GM23338 (cell line): ENCODE measurements around the gene POU5F1. TPM values are rescaled to one million over a fixed set of nuclear protein-coding genes. Genes with fewer than 3 reads are reported as not detected.

Experiments
- ATAC-seq: fragments of 200-7000 bp; cut with Tn5 transposase; 3 replicates; pipeline ENCODE4 v1.9.1; 2020
- DNase-seq: peaks from one replicate; pipeline ENCODE4 v3.0.0-alpha.2; 2015; ENCODE audit warnings: low spot score
- H2AFZ ChIP-seq: fragments of 200-600 bp; sonication (generic); 2 replicates; pipeline ENCODE4 v1.8.0; 2016; ENCODE audit warnings: antibody characterized with exemption, mild to moderate bottlenecking, moderate library complexity
- H3F3A ChIP-seq: fragments of 200-600 bp; sonication (generic); replicated peaks from 2 replicates; pipeline ENCODE4 v1.8.0; 2017; ENCODE audit warnings: antibody characterized with exemption, mixed run types, low read depth
- H3K27ac ChIP-seq: fragments of 200-600 bp; sonication (generic); 2 replicates; pipeline ENCODE4 v1.6.1; 2016; ENCODE audit warnings: low read depth
- H3K27me3 ChIP-seq: fragments of 200-600 bp; sonication (generic); 2 replicates; pipeline ENCODE4 v1.8.0; 2016; ENCODE audit warnings: mild to moderate bottlenecking, mixed run types, moderate library complexity; ENCODE audit not compliant: insufficient read depth
- H3K36me3 ChIP-seq: fragments of 200-600 bp; sonication (generic); 2 replicates; pipeline ENCODE4 v1.8.0; 2016; ENCODE audit warnings: mild to moderate bottlenecking; ENCODE audit not compliant: insufficient read depth
- H3K4me1 ChIP-seq: fragments of 200-600 bp; sonication (generic); 2 replicates; pipeline ENCODE4 v1.8.0; 2016; ENCODE audit warnings: mild to moderate bottlenecking, moderate library complexity; ENCODE audit not compliant: insufficient read depth
- H3K4me2 ChIP-seq: fragments of 200-600 bp; sonication (generic); 2 replicates; pipeline ENCODE4 v1.7.1; 2017; ENCODE audit warnings: mixed run types
- H3K4me3 ChIP-seq: fragments of 200-600 bp; sonication (generic); 2 replicates; pipeline ENCODE4 v1.6.1; 2016; ENCODE audit warnings: mixed run types
- H3K79me2 ChIP-seq: fragments of 200-600 bp; sonication (generic); replicated peaks from 2 replicates; pipeline ENCODE4 v1.8.0; 2017; ENCODE audit warnings: mild to moderate bottlenecking; ENCODE audit not compliant: insufficient read depth
- H3K9me2 ChIP-seq: fragments of 200-600 bp; sonication (generic); 2 replicates; pipeline ENCODE4 v1.8.0; 2017; ENCODE audit not compliant: insufficient read depth
- H4K20me1 ChIP-seq: fragments of 200-600 bp; sonication (generic); replicated peaks from 2 replicates; pipeline ENCODE4 v1.8.0; 2017; ENCODE audit warnings: mild to moderate bottlenecking; ENCODE audit not compliant: insufficient read depth
- H3K27ac Mint-ChIP-seq: 2 replicates; pipeline ENCODE4 v1.8.0; 2020; ENCODE audit warnings: inconsistent platforms, mild to moderate bottlenecking, moderate library complexity, mixed read lengths
- H3K27me3 Mint-ChIP-seq: 3 replicates; pipeline ENCODE4 v1.8.0; 2022; ENCODE audit warnings: low read depth, mild to moderate bottlenecking, moderate library complexity, mixed read lengths, inconsistent platforms; ENCODE audit not compliant: insufficient read depth, poor library complexity
- H3K36me3 Mint-ChIP-seq: 3 replicates; pipeline ENCODE4 v1.8.0; 2021; ENCODE audit warnings: low read depth, mild to moderate bottlenecking, inconsistent platforms, moderate library complexity, mixed read lengths
- H3K4me1 Mint-ChIP-seq: 3 replicates; pipeline ENCODE4 v1.8.0; 2020; ENCODE audit warnings: mild to moderate bottlenecking, inconsistent platforms, mixed read lengths
- H3K4me3 Mint-ChIP-seq: 3 replicates; pipeline ENCODE4 v1.8.0; 2021; ENCODE audit warnings: moderate library complexity, mild to moderate bottlenecking, inconsistent platforms, mixed read lengths
- H3K9me3 Mint-ChIP-seq: 3 replicates; pipeline ENCODE4 v1.8.0; 2020; ENCODE audit warnings: moderate library complexity, mild to moderate bottlenecking, inconsistent platforms, mixed read lengths
- CREB1 ChIP-seq: fragments of 250-450 bp; sonication (Bioruptor Pico); IDR thresholded peaks from 2 replicates; pipeline ENCODE4 v1.5.0; 2020; ENCODE audit warnings: low read depth, mild to moderate bottlenecking, moderate library complexity
- CTCF ChIP-seq, 2 experiments: fragments of 200-600 bp in 1 of 2; sonication (generic) in 1 of 2; conservative IDR thresholded peaks; 2 replicates each; pipeline versions ENCODE4 v1.5.1 to v1.6.1; 2016 to 2017; ENCODE audit warnings: antibody characterized with exemption in 2 of 2, low read depth in 2 of 2, mild to moderate bottlenecking in 2 of 2, moderate library complexity in 1 of 2
- EZH2 ChIP-seq: fragments of 200-600 bp; sonication (generic); IDR thresholded peaks from one replicate; pipeline ENCODE4 v1.8.0; 2017; ENCODE audit warnings: antibody characterized with exemption, mild to moderate bottlenecking, low read depth; ENCODE audit not compliant: unreplicated experiment
- EZH2phosphoT487 ChIP-seq: fragments of 200-600 bp; sonication (generic); IDR thresholded peaks from one replicate; pipeline ENCODE4 v1.8.1; 2018; ENCODE audit warnings: antibody characterized with exemption; ENCODE audit not compliant: unreplicated experiment
- JUNB ChIP-seq: IDR thresholded peaks from one replicate; pipeline ENCODE4 v1.6.1; 2016; ENCODE audit warnings: antibody characterized with exemption; ENCODE audit not compliant: unreplicated experiment
- NANOG ChIP-seq: IDR thresholded peaks from 2 replicates; pipeline ENCODE4 v1.6.1; 2016; ENCODE audit warnings: antibody characterized with exemption, borderline replicate concordance
- POLR2AphosphoS5 ChIP-seq: IDR thresholded peaks from 2 replicates; pipeline ENCODE4 v1.6.1; 2016; ENCODE audit warnings: antibody characterized with exemption, low read depth
- REST ChIP-seq: IDR thresholded peaks from one replicate; pipeline ENCODE4 v1.6.1; 2018; ENCODE audit warnings: antibody characterized with exemption; ENCODE audit not compliant: unreplicated experiment
- STAT1 ChIP-seq: IDR thresholded peaks from one replicate; pipeline ENCODE4 v1.6.1; 2016; ENCODE audit warnings: antibody characterized with exemption; ENCODE audit not compliant: unreplicated experiment
- ZNF114 ChIP-seq: fragments of 250-450 bp; sonication (Bioruptor Pico); IDR thresholded peaks from 2 replicates; pipeline ENCODE4 v1.5.0; 2020; ENCODE audit warnings: mild to moderate bottlenecking, moderate library complexity
- ZNF331 ChIP-seq: fragments of 250-450 bp; sonication (Bioruptor Pico); IDR thresholded peaks from 2 replicates; pipeline ENCODE4 v1.5.0; 2020; ENCODE audit warnings: low read depth, mild to moderate bottlenecking, moderate library complexity
- polyA plus RNA-seq: library from polyadenylated mRNA; unstranded; fragments of >200 nt; fragmentation: Nextera tagmentation; extraction: Ambion mirVana; gene quantifications from 2 replicates; pipeline ENCODE4 v1.2.1, GENCODE V29; 2016
- total RNA-seq: library from RNA; depleted of rRNA; stranded (reverse); fragments of >200 nt; shearing (Covaris generic); gene quantifications from 2 replicates; pipeline ENCODE4 v1.2.3, GENCODE V29; 2014
- TF ChIP-seq, protein P1 (sequence below): IDR thresholded peaks from 2 replicates; pipeline ENCODE4 v1.6.1; 2016; ENCODE audit warnings: antibody characterized with exemption
- TF ChIP-seq, protein P2 (sequence below): fragments of 250-450 bp; sonication (Bioruptor Pico); IDR thresholded peaks from 2 replicates; pipeline ENCODE4 v1.5.0; 2020; ENCODE audit warnings: mild to moderate bottlenecking, moderate library complexity

The POU5F1 gene
- total and polyA plus RNA-seq, 2 experiments from 2014 or later, result 1,839 to 3,419 TPM

DNA sequence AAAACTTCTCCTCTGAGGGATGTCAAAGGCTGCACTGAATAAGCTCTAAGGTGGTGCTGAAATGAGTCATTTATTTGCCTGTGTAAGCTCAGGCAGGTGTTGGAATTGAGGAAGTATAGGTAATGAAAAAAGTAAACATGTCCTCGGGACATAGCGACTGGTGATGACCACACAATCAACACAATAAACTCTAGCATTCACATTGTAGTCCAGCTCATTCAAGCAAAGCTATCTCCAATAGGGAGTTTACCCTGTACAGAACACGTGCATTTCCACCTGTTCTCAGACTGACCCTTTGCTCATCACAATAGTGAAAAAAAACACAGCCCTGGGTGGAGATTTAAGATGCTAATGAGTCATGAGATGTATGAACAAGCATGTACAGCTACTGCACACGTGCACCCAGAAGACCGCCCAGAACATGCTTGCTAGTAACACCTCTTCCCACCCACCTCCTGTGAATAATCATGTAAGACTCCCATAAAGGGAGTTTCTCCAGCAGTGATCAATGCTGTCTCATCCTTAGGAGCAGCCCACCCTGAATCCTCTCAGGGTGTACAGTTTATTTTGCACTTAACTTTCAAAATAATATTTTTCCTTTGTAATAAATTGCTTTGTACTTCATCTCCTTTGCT lies 33.0 kb upstream of the POU5F1 start:
- Mint-ChIP-seq H3K9me3 (peaks cover 14% of the 10 kb centered on the region), H3K36me3 (peaks cover 15% of the 10 kb centered on the region), H3K4me3 (no peak overlapping the region), H3K4me1 (peaks cover 17% of the 10 kb centered on the region), H3K27me3 (peaks cover 10% of the 10 kb centered on the region), H3K27ac (peak overlapping the region; percentile 43; the same call in 1 of the 2 replicates)
- ATAC-seq (0 out of 3 replicates have a peak, but pooled peaks have one; percentile 14), DNase-seq (no peak)
- Histone ChIP-seq H3K27ac (peak overlapping the region; percentile 70; the same call in 1 of the 2 replicates), H4K20me1 (no peaks in the 10 kb centered on the region), H2AFZ (no peak overlapping the region), H3K4me2 (peak overlapping the region; percentile 68), H3K79me2 (no peaks in the 10 kb centered on the region), H3F3A (no peaks in the 10 kb centered on the region), H3K36me3 (no peaks in the 10 kb centered on the region), H3K4me1 (peaks cover 10% of the 10 kb centered on the region), H3K4me3 (0 out of 2 replicates have a peak overlapping the region, but pooled peaks have one; percentile 18), H3K9me2 (no peaks in the 10 kb centered on the region; the same call in 1 of the 2 replicates), H3K27me3 (no peaks in the 10 kb centered on the region)
- no peak for TF ChIP-seq CTCF (conservative IDR thresholded peaks at IDR 0.05; ENCODE audit: low read depth in 2 of 2)
- TF ChIP-seq, protein P1, sequence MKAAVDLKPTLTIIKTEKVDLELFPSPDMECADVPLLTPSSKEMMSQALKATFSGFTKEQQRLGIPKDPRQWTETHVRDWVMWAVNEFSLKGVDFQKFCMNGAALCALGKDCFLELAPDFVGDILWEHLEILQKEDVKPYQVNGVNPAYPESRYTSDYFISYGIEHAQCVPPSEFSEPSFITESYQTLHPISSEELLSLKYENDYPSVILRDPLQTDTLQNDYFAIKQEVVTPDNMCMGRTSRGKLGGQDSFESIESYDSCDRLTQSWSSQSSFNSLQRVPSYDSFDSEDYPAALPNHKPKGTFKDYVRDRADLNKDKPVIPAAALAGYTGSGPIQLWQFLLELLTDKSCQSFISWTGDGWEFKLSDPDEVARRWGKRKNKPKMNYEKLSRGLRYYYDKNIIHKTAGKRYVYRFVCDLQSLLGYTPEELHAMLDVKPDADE, result no peak
- TF ChIP-seq, protein P2, sequence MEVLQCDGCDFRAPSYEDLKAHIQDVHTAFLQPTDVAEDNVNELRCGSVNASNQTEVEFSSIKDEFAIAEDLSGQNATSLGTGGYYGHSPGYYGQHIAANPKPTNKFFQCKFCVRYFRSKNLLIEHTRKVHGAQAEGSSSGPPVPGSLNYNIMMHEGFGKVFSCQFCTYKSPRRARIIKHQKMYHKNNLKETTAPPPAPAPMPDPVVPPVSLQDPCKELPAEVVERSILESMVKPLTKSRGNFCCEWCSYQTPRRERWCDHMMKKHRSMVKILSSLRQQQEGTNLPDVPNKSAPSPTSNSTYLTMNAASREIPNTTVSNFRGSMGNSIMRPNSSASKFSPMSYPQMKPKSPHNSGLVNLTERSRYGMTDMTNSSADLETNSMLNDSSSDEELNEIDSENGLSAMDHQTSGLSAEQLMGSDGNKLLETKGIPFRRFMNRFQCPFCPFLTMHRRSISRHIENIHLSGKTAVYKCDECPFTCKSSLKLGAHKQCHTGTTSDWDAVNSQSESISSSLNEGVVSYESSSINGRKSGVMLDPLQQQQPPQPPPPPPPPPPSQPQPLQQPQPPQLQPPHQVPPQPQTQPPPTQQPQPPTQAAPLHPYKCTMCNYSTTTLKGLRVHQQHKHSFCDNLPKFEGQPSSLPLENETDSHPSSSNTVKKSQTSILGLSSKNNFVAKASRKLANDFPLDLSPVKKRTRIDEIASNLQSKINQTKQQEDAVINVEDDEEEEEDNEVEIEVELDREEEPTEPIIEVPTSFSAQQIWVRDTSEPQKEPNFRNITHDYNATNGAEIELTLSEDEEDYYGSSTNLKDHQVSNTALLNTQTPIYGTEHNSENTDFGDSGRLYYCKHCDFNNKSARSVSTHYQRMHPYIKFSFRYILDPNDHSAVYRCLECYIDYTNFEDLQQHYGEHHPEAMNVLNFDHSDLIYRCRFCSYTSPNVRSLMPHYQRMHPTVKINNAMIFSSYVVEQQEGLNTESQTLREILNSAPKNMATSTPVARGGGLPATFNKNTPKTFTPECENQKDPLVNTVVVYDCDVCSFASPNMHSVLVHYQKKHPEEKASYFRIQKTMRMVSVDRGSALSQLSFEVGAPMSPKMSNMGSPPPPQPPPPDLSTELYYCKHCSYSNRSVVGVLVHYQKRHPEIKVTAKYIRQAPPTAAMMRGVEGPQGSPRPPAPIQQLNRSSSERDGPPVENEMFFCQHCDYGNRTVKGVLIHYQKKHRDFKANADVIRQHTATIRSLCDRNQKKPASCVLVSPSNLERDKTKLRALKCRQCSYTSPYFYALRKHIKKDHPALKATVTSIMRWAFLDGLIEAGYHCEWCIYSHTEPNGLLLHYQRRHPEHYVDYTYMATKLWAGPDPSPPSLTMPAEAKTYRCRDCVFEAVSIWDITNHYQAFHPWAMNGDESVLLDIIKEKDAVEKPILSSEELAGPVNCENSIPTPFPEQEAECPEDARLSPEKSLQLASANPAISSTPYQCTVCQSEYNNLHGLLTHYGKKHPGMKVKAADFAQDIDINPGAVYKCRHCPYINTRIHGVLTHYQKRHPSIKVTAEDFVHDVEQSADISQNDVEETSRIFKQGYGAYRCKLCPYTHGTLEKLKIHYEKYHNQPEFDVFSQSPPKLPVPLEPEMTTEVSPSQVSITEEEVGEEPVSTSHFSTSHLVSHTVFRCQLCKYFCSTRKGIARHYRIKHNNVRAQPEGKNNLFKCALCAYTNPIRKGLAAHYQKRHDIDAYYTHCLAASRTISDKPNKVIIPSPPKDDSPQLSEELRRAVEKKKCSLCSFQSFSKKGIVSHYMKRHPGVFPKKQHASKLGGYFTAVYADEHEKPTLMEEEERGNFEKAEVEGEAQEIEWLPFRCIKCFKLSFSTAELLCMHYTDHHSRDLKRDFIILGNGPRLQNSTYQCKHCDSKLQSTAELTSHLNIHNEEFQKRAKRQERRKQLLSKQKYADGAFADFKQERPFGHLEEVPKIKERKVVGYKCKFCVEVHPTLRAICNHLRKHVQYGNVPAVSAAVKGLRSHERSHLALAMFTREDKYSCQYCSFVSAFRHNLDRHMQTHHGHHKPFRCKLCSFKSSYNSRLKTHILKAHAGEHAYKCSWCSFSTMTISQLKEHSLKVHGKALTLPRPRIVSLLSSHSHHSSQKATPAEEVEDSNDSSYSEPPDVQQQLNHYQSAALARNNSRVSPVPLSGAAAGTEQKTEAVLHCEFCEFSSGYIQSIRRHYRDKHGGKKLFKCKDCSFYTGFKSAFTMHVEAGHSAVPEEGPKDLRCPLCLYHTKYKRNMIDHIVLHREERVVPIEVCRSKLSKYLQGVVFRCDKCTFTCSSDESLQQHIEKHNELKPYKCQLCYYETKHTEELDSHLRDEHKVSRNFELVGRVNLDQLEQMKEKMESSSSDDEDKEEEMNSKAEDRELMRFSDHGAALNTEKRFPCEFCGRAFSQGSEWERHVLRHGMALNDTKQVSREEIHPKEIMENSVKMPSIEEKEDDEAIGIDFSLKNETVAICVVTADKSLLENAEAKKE (CRISPR knock-in tag), result no peak
- TF ChIP-seq STAT1, result no peak
- no peak for TF ChIP-seq EZH2phosphoT487
- no peak for TF ChIP-seq ZNF114 (CRISPR knock-in tag)
- no peak for TF ChIP-seq CREB1 (CRISPR knock-in tag)
- TF ChIP-seq JUNB, result no peak
- TF ChIP-seq REST, result no peak
- no peak for TF ChIP-seq POLR2AphosphoS5
- TF ChIP-seq EZH2, result no peak
- no peak for TF ChIP-seq NANOG
- no peak for TF ChIP-seq ZNF331
